H9 (cell line): ENCODE data around the gene ZNHIT2. TPM values are rescaled to one million over a fixed set of nuclear protein-coding genes. Genes with fewer than 3 reads are reported as not detected.

Source experiments
- DNase-seq: peaks from one replicate; pipeline ENCODE4 v3.0.0-alpha.2; 2017
- H2AFZ ChIP-seq: one replicate; pipeline ENCODE4 v1.6.1; 2013; ENCODE audit warnings: mild to moderate bottlenecking, low read length, control low read depth, moderate library complexity
- H2AK5ac ChIP-seq: 2 replicates; pipeline ENCODE4 v1.6.1; 2013; ENCODE audit warnings: low read length, control low read depth, mixed read lengths; ENCODE audit not compliant: insufficient read length
- H2BK120ac ChIP-seq: one replicate; pipeline ENCODE4 v1.6.1; 2013; ENCODE audit warnings: low read depth, mild to moderate bottlenecking, low read length, control low read depth, inconsistent platforms; ENCODE audit not compliant: poor library complexity, severe bottlenecking
- H2BK12ac ChIP-seq: 2 replicates; pipeline ENCODE4 v1.6.1; 2013; ENCODE audit warnings: low read length, control low read depth, mixed read lengths, low read depth; ENCODE audit not compliant: insufficient read length
- H2BK15ac ChIP-seq: 2 replicates; pipeline ENCODE4 v1.6.1; 2013; ENCODE audit warnings: low read depth, low read length, control low read depth
- H2BK20ac ChIP-seq: one replicate; pipeline ENCODE4 v1.6.1; 2013; ENCODE audit warnings: low read depth, mild to moderate bottlenecking, low read length, control low read depth, inconsistent platforms; ENCODE audit not compliant: poor library complexity, severe bottlenecking
- H2BK5ac ChIP-seq: 2 replicates; pipeline ENCODE4 v1.6.1; 2013; ENCODE audit warnings: low read length, control low read depth, mixed read lengths; ENCODE audit not compliant: insufficient read length
- H3K14ac ChIP-seq: 2 replicates; pipeline ENCODE4 v1.6.1; 2013; ENCODE audit warnings: low read length, control low read depth; ENCODE audit not compliant: insufficient read depth
- H3K18ac ChIP-seq: 2 replicates; pipeline ENCODE4 v1.6.1; 2013; ENCODE audit warnings: low read depth, mild to moderate bottlenecking, mixed read lengths, low read length, control low read depth; ENCODE audit not compliant: insufficient read length
- H3K23ac ChIP-seq: 2 replicates; pipeline ENCODE4 v1.6.1; 2013; ENCODE audit warnings: low read length, control low read depth, mixed read lengths, low read depth; ENCODE audit not compliant: insufficient read length
- H3K23me2 ChIP-seq: 2 replicates; pipeline ENCODE4 v1.6.1; 2013; ENCODE audit warnings: low read depth, mild to moderate bottlenecking, mixed read lengths, low read length, control low read depth; ENCODE audit not compliant: insufficient read length, poor library complexity, severe bottlenecking
- H3K27ac ChIP-seq: 2 replicates; pipeline ENCODE4 v1.5.1; 2013; ENCODE audit warnings: low read length, control low read depth, mixed read lengths, low read depth; ENCODE audit not compliant: insufficient read length
- H3K27me3 ChIP-seq: 2 replicates; pipeline ENCODE4 v1.6.1; 2013; ENCODE audit warnings: low read length, control low read depth, inconsistent platforms; ENCODE audit not compliant: insufficient read depth
- H3K4ac ChIP-seq: 2 replicates; pipeline ENCODE4 v1.6.1; 2013; ENCODE audit warnings: low read depth, mild to moderate bottlenecking, control low read depth, inconsistent platforms, low read length, moderate library complexity
- H3K4me1 ChIP-seq: 2 replicates; pipeline ENCODE4 v1.6.1; 2013; ENCODE audit warnings: low read length, control low read depth, inconsistent platforms; ENCODE audit not compliant: insufficient read depth
- H3K4me2 ChIP-seq: 2 replicates; pipeline ENCODE4 v1.6.1; 2013; ENCODE audit warnings: low read length, control low read depth, mixed read lengths; ENCODE audit not compliant: insufficient read length, insufficient read depth
- H3K56ac ChIP-seq: 2 replicates; pipeline ENCODE4 v1.6.1; 2013; ENCODE audit warnings: low read depth, mild to moderate bottlenecking, mixed read lengths, low read length, control low read depth; ENCODE audit not compliant: insufficient read length
- H3K79me1 ChIP-seq: 2 replicates; pipeline ENCODE4 v1.6.1; 2013; ENCODE audit warnings: low read depth, mild to moderate bottlenecking, moderate library complexity, low read length, control low read depth, inconsistent platforms; ENCODE audit not compliant: insufficient read depth, poor library complexity, severe bottlenecking
- H3K79me2 ChIP-seq: 2 replicates; pipeline ENCODE4 v1.6.1; 2013; ENCODE audit warnings: low read length, control low read depth, inconsistent platforms; ENCODE audit not compliant: insufficient read depth
- H3K9ac ChIP-seq: 2 replicates; pipeline ENCODE4 v1.6.1; 2013; ENCODE audit warnings: low read length, control low read depth, mixed read lengths; ENCODE audit not compliant: insufficient read length; ENCODE audit errors: extremely low read depth
- H3K9me3 ChIP-seq: one replicate; pipeline ENCODE4 v1.6.1; 2013; ENCODE audit warnings: low read depth, low read length, inconsistent platforms; ENCODE audit not compliant: control insufficient read depth
- H3T11ph ChIP-seq: one replicate; pipeline ENCODE4 v1.6.1; 2013; ENCODE audit warnings: mild to moderate bottlenecking, low read length, control low read depth, inconsistent platforms
- H4K20me1 ChIP-seq: one replicate; pipeline ENCODE4 v1.6.1; 2013; ENCODE audit not compliant: control insufficient read depth, insufficient read length, insufficient read depth
- H4K5ac ChIP-seq: 2 replicates; pipeline ENCODE4 v1.6.1; 2013; ENCODE audit warnings: low read depth, mild to moderate bottlenecking, mixed read lengths, low read length, control low read depth; ENCODE audit not compliant: insufficient read length
- H4K8ac ChIP-seq: replicated peaks from 2 replicates; pipeline ENCODE4 v1.6.1; 2013; ENCODE audit warnings: low read length, control low read depth, mixed read lengths, low read depth; ENCODE audit not compliant: insufficient read length
- H4K91ac ChIP-seq: 2 replicates; pipeline ENCODE4 v1.6.1; 2013; ENCODE audit warnings: low read depth, mild to moderate bottlenecking, moderate library complexity, mixed read lengths, low read length, control low read depth; ENCODE audit not compliant: insufficient read length
- H3K27ac Mint-ChIP-seq, 3 experiments: 2 replicates in 2 of 3; 3 replicates in 1 of 3; pipeline ENCODE4 v1.8.0; 2020 to 2021; ENCODE audit warnings: mixed read lengths in 3 of 3, mild to moderate bottlenecking in 1 of 3, moderate library complexity in 1 of 3
- H3K27me3 Mint-ChIP-seq: 2 replicates; pipeline ENCODE4 v1.8.0; 2021; ENCODE audit warnings: low read depth, mild to moderate bottlenecking, moderate library complexity, mixed read lengths
- H3K36me3 Mint-ChIP-seq, 3 experiments: 2 replicates in 2 of 3; 3 replicates in 1 of 3; pipeline ENCODE4 v1.8.0; 2020 to 2021; ENCODE audit warnings: low read depth in 3 of 3, mixed read lengths in 3 of 3; ENCODE audit not compliant: insufficient read depth in 1 of 3
- H3K4me1 Mint-ChIP-seq, 2 experiments: 2 replicates each; pipeline ENCODE4 v1.8.0; 2020; ENCODE audit warnings: mixed read lengths in 2 of 2
- H3K4me3 Mint-ChIP-seq, 2 experiments: 2 replicates in 1 of 2; 3 replicates in 1 of 2; pipeline ENCODE4 v1.8.0; 2020 to 2021; ENCODE audit warnings: mild to moderate bottlenecking in 2 of 2, mixed read lengths in 2 of 2, moderate library complexity in 1 of 2
- H3K9me3 Mint-ChIP-seq, 2 experiments: 2 replicates in 1 of 2; 3 replicates in 1 of 2; pipeline ENCODE4 v1.8.0; 2020; ENCODE audit warnings: mild to moderate bottlenecking in 2 of 2, mixed read lengths in 2 of 2, moderate library complexity in 1 of 2
- WGBS: extraction: QIAGEN DNeasy Blood & Tissue Kit; methylation state at CpG from one replicate; pipeline ENCODE4 v1.1.7; 2013; ENCODE audit warnings: missing lambda C conversion rate, low lambda C conversion rate, mixed read lengths; ENCODE audit not compliant: insufficient read length; ENCODE audit errors: extremely low coverage; 5-methylcytosine and 5-hydroxymethylcytosine counted together
- total RNA-seq: library from RNA; stranded (reverse); gene quantifications from 2 replicates; pipeline ENCODE4 v1.2.1, GENCODE V29; 2021
- TF ChIP-seq, protein P1 (sequence below): fragments of 200-600 bp; sonication (generic); conservative IDR thresholded peaks from 3 replicates; pipeline ENCODE4 v1.8.0; 2021; ENCODE audit warnings: antibody characterized with exemption, mild to moderate bottlenecking

The ZNHIT2 gene
- total RNA-seq, 1 experiment from 2014 or later = 18.3 TPM

- Histone ChIP-seq H3K27ac (no peak overlapping the region), H2BK5ac (no peak overlapping the region), H2AFZ (no peak overlapping the region), H2BK120ac (no peak overlapping the region), H3K14ac (no peak overlapping the region), H3K9me3 (no peaks in the 10 kb centered on the region), H4K20me1 (no peaks in the 10 kb centered on the region), H2AK5ac (no peak overlapping the region), H3K18ac (no peak overlapping the region), H3K23ac (no peak overlapping the region), H4K91ac (no peak overlapping the region), H3K23me2 (no peaks in the 10 kb centered on the region), H3K79me1 (no peaks in the 10 kb centered on the region), H4K8ac (no peak overlapping the region), H2BK15ac (no peak overlapping the region), H3T11ph (no peak overlapping the region), H3K4me1 (no peaks in the 10 kb centered on the region; the same call in 1 of the 2 replicates), H2BK12ac (no peak overlapping the region), H3K4me2 (no peak overlapping the region), H2BK20ac (no peak overlapping the region), H3K4ac (no peak overlapping the region), H3K79me2 (no peaks in the 10 kb centered on the region), H3K56ac (no peak overlapping the region), H4K5ac (no peak overlapping the region), H3K9ac (no peak overlapping the region), H3K27me3 (no peaks in the 10 kb centered on the region)
- Mint-ChIP-seq H3K27ac (no peak overlapping the region), H3K27me3 (no peaks in the 10 kb centered on the region; the same call in 1 of the 2 replicates), H3K4me1 (peaks cover 7 to 15% of the 10 kb centered on the region in 2 experiments), H3K9me3 (no peaks in the 10 kb centered on the region), H3K36me3 (no peaks in the 10 kb centered on the region), H3K4me3 (no peak overlapping the region)
- WGBS = no CpG with 5 or more reads among the region's 3 CpGs
- DNase-seq = no peak
- TF ChIP-seq, protein P1, sequence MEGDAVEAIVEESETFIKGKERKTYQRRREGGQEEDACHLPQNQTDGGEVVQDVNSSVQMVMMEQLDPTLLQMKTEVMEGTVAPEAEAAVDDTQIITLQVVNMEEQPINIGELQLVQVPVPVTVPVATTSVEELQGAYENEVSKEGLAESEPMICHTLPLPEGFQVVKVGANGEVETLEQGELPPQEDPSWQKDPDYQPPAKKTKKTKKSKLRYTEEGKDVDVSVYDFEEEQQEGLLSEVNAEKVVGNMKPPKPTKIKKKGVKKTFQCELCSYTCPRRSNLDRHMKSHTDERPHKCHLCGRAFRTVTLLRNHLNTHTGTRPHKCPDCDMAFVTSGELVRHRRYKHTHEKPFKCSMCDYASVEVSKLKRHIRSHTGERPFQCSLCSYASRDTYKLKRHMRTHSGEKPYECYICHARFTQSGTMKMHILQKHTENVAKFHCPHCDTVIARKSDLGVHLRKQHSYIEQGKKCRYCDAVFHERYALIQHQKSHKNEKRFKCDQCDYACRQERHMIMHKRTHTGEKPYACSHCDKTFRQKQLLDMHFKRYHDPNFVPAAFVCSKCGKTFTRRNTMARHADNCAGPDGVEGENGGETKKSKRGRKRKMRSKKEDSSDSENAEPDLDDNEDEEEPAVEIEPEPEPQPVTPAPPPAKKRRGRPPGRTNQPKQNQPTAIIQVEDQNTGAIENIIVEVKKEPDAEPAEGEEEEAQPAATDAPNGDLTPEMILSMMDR = no peak
These were observed 49.4 kb upstream of the ZNHIT2 start for GRCh38 chr11:65166893-65167292.
